K562 (cell line): ENCODE measurements around the gene EPHB2. TPM values are rescaled to one million over a fixed set of nuclear protein-coding genes. Genes with fewer than 3 reads are reported as not detected.

Experiments used
- ATAC-seq: fragments of 200-7000 bp; cut with Tn5 transposase; 3 replicates; pipeline ENCODE4 v1.9.1; 2020; ENCODE audit warnings: moderate library complexity
- BruUV-seq: library from RNA; stranded (reverse); fragments of 400-500 nt; replicated peaks from 2 replicates; lab custom pipeline; 2021; lab: Mats Ljungman, UMichigan
- CTCF ChIA-PET: fragments of 300-600 bp; formaldehyde crosslinking; extraction: SDS; loops from one replicate; lab custom pipeline; 2021; ENCODE audit warnings: low intra/inter-chr PET ratio; lab: Yijun Ruan, JAX
- POLR2A ChIA-PET: fragments of 300-600, 350-650 bp; sonication (Branson Sonifier 250); formaldehyde crosslinking; extraction: SDS; loops from one replicate; lab custom pipeline; 2021; ENCODE audit warnings: antibody characterized with exemption, inconsistent platforms; lab: Yijun Ruan, JAX
- DNase-seq, 4 experiments: peaks; one replicate each; pipeline versions ENCODE4 v3.0.0 to v3.0.0-alpha.2; 2011 to 2018; ENCODE audit warnings: low spot score in 3 of 4, mixed read lengths in 3 of 4; ENCODE audit errors: extremely low read depth in 1 of 4
- FAIRE-seq: peaks from 2 replicates; lab custom pipeline; 2011; peaks lifted over from hg19 to GRCh38; lab: Jason Lieb, UNC
- H2AFZ ChIP-seq: 2 replicates; pipeline ENCODE4 v1.6.0; 2011; ENCODE audit warnings: low read depth, low read length, control low read depth, inconsistent platforms
- H3K27ac ChIP-seq: fragments of 200-600 bp; 3 replicates; pipeline ENCODE4 v1.8.0; 2011; ENCODE audit warnings: low read depth, mild to moderate bottlenecking, control low read depth, inconsistent platforms, low read length, moderate library complexity, mixed read lengths; ENCODE audit errors: extremely low read depth
- H3K27me3 ChIP-seq, 2 experiments: fragments of 300-600 bp in 1 of 2; 2 replicates in 1 of 2; 3 replicates in 1 of 2; pipeline versions ENCODE4 v1.6.0 to v1.8.0; 2011; ENCODE audit warnings: inconsistent platforms in 2 of 2, low read length in 2 of 2, mild to moderate bottlenecking in 1 of 2, mixed read lengths in 1 of 2, moderate library complexity in 1 of 2; ENCODE audit not compliant: control insufficient read depth in 2 of 2, insufficient read depth in 2 of 2
- H3K36me3 ChIP-seq: fragments of 300-600 bp; 3 replicates; pipeline ENCODE4 v1.8.0; 2011; ENCODE audit warnings: mild to moderate bottlenecking, low read length, inconsistent platforms; ENCODE audit not compliant: control insufficient read depth, insufficient read depth
- H3K4me1 ChIP-seq, 2 experiments: fragments of 200-600 bp in 1 of 2; replicated peaks in 1 of 2; 2 replicates in 1 of 2; 3 replicates in 1 of 2; pipeline versions ENCODE4 v1.5.1 to v1.8.0; 2011; ENCODE audit warnings: inconsistent platforms in 2 of 2, low read length in 2 of 2, mild to moderate bottlenecking in 1 of 2, mixed read lengths in 1 of 2, moderate library complexity in 1 of 2; ENCODE audit not compliant: control insufficient read depth in 2 of 2, insufficient read depth in 2 of 2
- H3K4me2 ChIP-seq: 2 replicates; pipeline ENCODE4 v1.6.1; 2011; ENCODE audit warnings: low read length, control low read depth, inconsistent platforms, mixed read lengths; ENCODE audit not compliant: insufficient read depth
- H3K4me3 ChIP-seq: fragments of 200-600 bp; sonication (generic), shearing (Covaris generic); 2 replicates; pipeline ENCODE4 v1.5.1; 2016; ENCODE audit warnings: control low read depth, inconsistent platforms
- H3K79me2 ChIP-seq: fragments of 200-600 bp; 3 replicates; pipeline ENCODE4 v1.8.0; 2011; ENCODE audit warnings: low read length, inconsistent platforms; ENCODE audit not compliant: control insufficient read depth, insufficient read depth
- H3K9ac ChIP-seq, 2 experiments: 2 replicates each; pipeline versions ENCODE4 v1.6.0 to v1.6.1; 2011; ENCODE audit warnings: low read depth in 2 of 2, low read length in 2 of 2, control low read depth in 1 of 2, inconsistent platforms in 1 of 2, mild to moderate bottlenecking in 1 of 2, mixed read lengths in 1 of 2; ENCODE audit not compliant: insufficient read depth in 1 of 2
- H3K9me1 ChIP-seq: one replicate; pipeline ENCODE4 v1.6.0; 2011; ENCODE audit warnings: inconsistent platforms, mild to moderate bottlenecking, low read length, moderate library complexity; ENCODE audit not compliant: control insufficient read depth, insufficient read depth
- H3K9me3 ChIP-seq: replicated peaks from 2 replicates; pipeline ENCODE4 v1.5.1; 2011; ENCODE audit warnings: low read depth, low read length, inconsistent platforms; ENCODE audit not compliant: control insufficient read depth, insufficient read depth
- H4K20me1 ChIP-seq: replicated peaks from 2 replicates; pipeline ENCODE4 v1.6.1; 2011; ENCODE audit warnings: low read length, inconsistent platforms, mixed read lengths; ENCODE audit not compliant: control insufficient read depth, insufficient read depth
- COPS2 ChIP-seq: fragments of 450-650 bp; conservative IDR thresholded peaks from 2 replicates; pipeline ENCODE4 v1.6.1; 2016; ENCODE audit warnings: mild to moderate bottlenecking, moderate library complexity
- FOXM1 ChIP-seq, 2 experiments: fragments of 450-650 bp in 1 of 2; sonication (generic) in 1 of 2; formaldehyde crosslinking in 1 of 2; IDR thresholded peaks; 2 replicates each; pipeline versions ENCODE4 v1.6.1 to v1.9.0; 2017 to 2022; ENCODE audit warnings: low read depth in 2 of 2, mild to moderate bottlenecking in 2 of 2, missing genetic modification reagents in 1 of 2, moderate library complexity in 1 of 2
- JUND ChIP-seq, 2 experiments: IDR thresholded peaks; 2 replicates in 1 of 2; 3 replicates in 1 of 2; pipeline ENCODE4 v1.6.1; 2011; ENCODE audit warnings: borderline replicate concordance in 2 of 2, low read depth in 2 of 2, low read length in 2 of 2, improper control_type of control experiment in 1 of 2, missing biosample characterization in 1 of 2, missing genetic modification characterization in 1 of 2, missing genetic modification reagents in 1 of 2
- MXI1 ChIP-seq: IDR thresholded peaks from 2 replicates; pipeline ENCODE4 v1.6.1; 2011; ENCODE audit warnings: low read depth, mild to moderate bottlenecking, improper control_type of control experiment, low read length
- NCOA4 ChIP-seq: fragments of 450-650 bp; IDR thresholded peaks from 2 replicates; pipeline ENCODE4 v1.6.1; 2018; ENCODE audit warnings: mild to moderate bottlenecking; ENCODE audit not compliant: partially characterized antibody
- SMARCC2 ChIP-seq: fragments of 450-650 bp; IDR thresholded peaks from 2 replicates; pipeline ENCODE4 v1.6.1; 2017; ENCODE audit warnings: antibody characterized with exemption, moderate library complexity, mild to moderate bottlenecking, low read depth
- WGBS: fragments of 100-300 bp; shearing (Covaris generic); methylation state at CpG from one replicate; pipeline ENCODE4 v1.1.6; 2016; ENCODE audit warnings: low coverage, mixed read lengths; ENCODE audit not compliant: insufficient coverage; ENCODE audit errors: missing lambda C conversion rate; 5-methylcytosine and 5-hydroxymethylcytosine counted together
- in situ Hi-C: fragments of 300-500 bp; cut with MboI; formaldehyde crosslinking; loops from 4 replicates; pipeline ENCODE4 v1.15.0; 2018; ENCODE audit warnings: inconsistent platforms, mixed read lengths
- intact Hi-C: fragments of 100-400 bp; cut with micrococcal nuclease; formaldehyde crosslinking; loops from 2 replicates; pipeline ENCODE4 v1.14.2; 2022
- polyA plus RNA-seq, 8 experiments: library from polyadenylated mRNA; depleted of rRNA in 4 of 8; stranded (reverse) in 5 of 8; unstranded in 3 of 8; fragments of >200 nt; fragmentation: Nextera tagmentation in 2 of 8; fragmentation: Illumina TruSeq in 1 of 8; extraction: Ambion mirVana in 2 of 8; extraction: Trizol in 1 of 8; gene quantifications; 2 replicates each; pipeline versions ENCODE4 v1.2.1 to v1.2.3, GENCODE V29; 2011 to 2014; ENCODE audit warnings: inconsistent platforms in 1 of 8, missing spikeins in 1 of 8
- total RNA-seq, 7 experiments: library from RNA; depleted of rRNA in 6 of 7; stranded (reverse); fragments of >200 nt in 6 of 7; fragmentation: Illumina TruSeq in 2 of 7; extraction: Trizol in 2 of 7; gene quantifications; 2 replicates each; pipeline versions ENCODE4 v1.2.1 to v1.2.3, GENCODE V29; 2011 to 2021; ENCODE audit warnings: low replicate concordance in 1 of 7
- TF ChIP-seq, protein P1 (sequence below): fragments of 450-650 bp; IDR thresholded peaks from 2 replicates; pipeline ENCODE4 v1.6.1; 2016

Gene EPHB2
- total and polyA plus RNA-seq, 9 of the 15 experiments (the other 6 are each of a cell fraction or from before 2014, with no cell fraction given), result not detected

DNA sequence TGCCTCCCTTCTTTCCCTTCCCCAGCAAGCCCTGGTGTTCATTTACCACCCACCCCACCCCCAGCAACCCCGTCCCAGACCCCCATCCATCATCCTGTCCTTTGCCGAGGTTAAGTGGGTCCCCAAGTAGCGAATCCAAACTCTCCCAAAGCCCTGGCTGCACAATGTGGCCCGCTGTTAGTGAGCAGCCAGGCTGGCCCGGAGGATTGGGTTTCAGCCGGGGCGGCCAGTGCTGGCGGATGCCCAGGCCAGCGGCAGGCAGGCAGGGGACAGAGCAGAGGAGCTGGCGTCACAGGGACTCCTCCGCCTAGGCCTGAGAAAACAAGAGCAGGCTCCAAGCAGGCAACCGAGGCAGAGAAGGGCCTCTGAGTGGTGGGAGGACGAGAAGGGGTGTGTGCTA lies 61.4 kb downstream of the EPHB2 start (continued):
- TF ChIP-seq JUND (IDR thresholded peaks at IDR 0.05; ENCODE audit: borderline replicate concordance, low read depth, low read length), result no peak
- no peak for TF ChIP-seq JUND (tag; IDR thresholded peaks at IDR 0.05; ENCODE audit: borderline replicate concordance, low read depth, low read length)
- TF ChIP-seq, protein P1, sequence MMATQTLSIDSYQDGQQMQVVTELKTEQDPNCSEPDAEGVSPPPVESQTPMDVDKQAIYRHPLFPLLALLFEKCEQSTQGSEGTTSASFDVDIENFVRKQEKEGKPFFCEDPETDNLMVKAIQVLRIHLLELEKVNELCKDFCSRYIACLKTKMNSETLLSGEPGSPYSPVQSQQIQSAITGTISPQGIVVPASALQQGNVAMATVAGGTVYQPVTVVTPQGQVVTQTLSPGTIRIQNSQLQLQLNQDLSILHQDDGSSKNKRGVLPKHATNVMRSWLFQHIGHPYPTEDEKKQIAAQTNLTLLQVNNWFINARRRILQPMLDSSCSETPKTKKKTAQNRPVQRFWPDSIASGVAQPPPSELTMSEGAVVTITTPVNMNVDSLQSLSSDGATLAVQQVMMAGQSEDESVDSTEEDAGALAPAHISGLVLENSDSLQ, result no peak
- TF ChIP-seq COPS2, result no peak

DNA sequence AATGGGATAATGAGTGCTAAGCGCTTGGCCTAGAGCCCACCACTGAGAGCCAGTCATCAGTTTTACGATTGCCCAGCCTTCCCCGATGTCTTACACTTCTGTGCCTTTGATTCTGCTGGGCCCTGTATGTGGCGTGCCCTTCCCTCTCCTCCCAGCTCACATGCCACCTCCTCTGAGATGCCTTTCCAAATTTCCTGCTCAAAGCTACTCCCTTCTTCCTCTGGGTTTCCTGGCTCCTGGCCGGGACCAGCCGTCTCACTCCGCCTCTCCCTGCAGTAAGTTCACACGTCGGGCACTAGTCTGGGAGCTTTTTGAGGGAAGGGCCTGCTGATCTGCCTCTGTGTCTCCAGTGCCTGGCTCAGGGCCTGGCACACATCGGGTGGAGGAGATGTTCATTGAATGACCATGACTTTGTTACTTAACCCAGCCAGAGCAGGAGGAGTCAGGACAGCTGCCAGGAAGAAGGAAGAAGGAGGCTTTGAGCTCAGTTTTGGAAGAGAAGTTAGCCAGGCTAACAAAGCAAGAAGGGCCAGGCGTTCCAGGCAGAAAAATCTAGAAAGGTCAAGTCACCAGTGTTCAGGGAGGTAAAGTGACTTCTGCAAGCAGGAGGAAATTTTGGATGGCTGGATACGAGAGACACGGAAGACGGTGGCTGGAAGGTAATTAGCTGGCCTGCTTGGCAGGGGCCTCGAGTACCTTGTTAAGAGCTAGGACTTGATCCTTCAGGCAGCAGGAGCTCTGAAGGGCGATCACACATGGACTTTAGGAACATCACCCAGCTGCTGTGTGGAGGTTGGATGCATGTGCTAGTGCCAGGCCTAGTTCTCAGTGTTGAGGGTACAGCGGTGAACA lies 63.6 kb downstream of the EPHB2 start:
- FAIRE-seq (no peak), DNase-seq (no peak), ATAC-seq (no peak)
- CTCF ChIA-PET, result no interaction called here
- no peaks in the 10 kb centered on the region for H3K9me1 ChIP-seq
- no peak overlapping the region for H3K4me2 ChIP-seq
- H3K4me3 ChIP-seq, result no peak overlapping the region
- BruUV-seq, result no TSS peak
- peaks cover 15% of the 10 kb centered on the region for H4K20me1 ChIP-seq
- no peaks in the 10 kb centered on the region for H3K79me2 ChIP-seq
- no peak overlapping the region for H3K9ac ChIP-seq
- no peak overlapping the region for H3K27ac ChIP-seq
- WGBS, result 5% methylated on average over 17 of the region's 17 CpGs
- peaks cover 36 to 69% of the 10 kb centered on the region in 2 experiments for H3K27me3 ChIP-seq
- in situ Hi-C loops (no loop called here), intact Hi-C loops (no loop called here)
- TF ChIP-seq, protein P1, result no peak
- TF ChIP-seq SMARCC2 (no peak), FOXM1 (IDR thresholded peaks at IDR 0.05; ENCODE audit: low read depth) (no peak), FOXM1 (CRISPR knock-in tag; IDR thresholded peaks at IDR 0.05; ENCODE audit: low read depth) (no peak), MXI1 (no peak), NCOA4 (no peak)
- no peaks in the 10 kb centered on the region for H3K9me3 ChIP-seq
- H3K4me1 ChIP-seq, result no peaks in the 10 kb centered on the region
- no peaks in the 10 kb centered on the region for H3K36me3 ChIP-seq
- POLR2A ChIA-PET, result interaction anchor here (0.5 kb wide), 1 partner anchor 46 kb away, joined by 3 read pairs; no protein-coding TSS in a partner anchor
- no peak overlapping the region for H2AFZ ChIP-seq
